SK-N-SH treated with all-trans-retinoic acid at 6 μM for 48 hours (cell line): ENCODE results near the gene IKZF3.

ENCODE experiments used
- ARNTL ChIP-seq: fragments of 450-650 bp; formaldehyde crosslinking; IDR thresholded peaks from 2 replicates; pipeline ENCODE4 v1.5.0; 2020; ENCODE audit warnings: low read depth, mild to moderate bottlenecking, moderate library complexity, borderline replicate concordance
- BACH2 ChIP-seq: fragments of 250-450 bp; sonication (Bioruptor Pico); IDR thresholded peaks from 2 replicates; pipeline ENCODE4 v1.9.0; 2021; ENCODE audit warnings: mild to moderate bottlenecking, borderline replicate concordance
- ZFP30 ChIP-seq: fragments of 450-650 bp; formaldehyde crosslinking; IDR thresholded peaks from 2 replicates; pipeline ENCODE4 v1.5.0; 2022; ENCODE audit warnings: mild to moderate bottlenecking, moderate library complexity
- TF ChIP-seq, protein P1 (sequence below): fragments of 250-450 bp; sonication (Bioruptor Pico); IDR thresholded peaks from 2 replicates; pipeline ENCODE4 v1.5.0; 2020; ENCODE audit warnings: mild to moderate bottlenecking, moderate library complexity

DNA sequence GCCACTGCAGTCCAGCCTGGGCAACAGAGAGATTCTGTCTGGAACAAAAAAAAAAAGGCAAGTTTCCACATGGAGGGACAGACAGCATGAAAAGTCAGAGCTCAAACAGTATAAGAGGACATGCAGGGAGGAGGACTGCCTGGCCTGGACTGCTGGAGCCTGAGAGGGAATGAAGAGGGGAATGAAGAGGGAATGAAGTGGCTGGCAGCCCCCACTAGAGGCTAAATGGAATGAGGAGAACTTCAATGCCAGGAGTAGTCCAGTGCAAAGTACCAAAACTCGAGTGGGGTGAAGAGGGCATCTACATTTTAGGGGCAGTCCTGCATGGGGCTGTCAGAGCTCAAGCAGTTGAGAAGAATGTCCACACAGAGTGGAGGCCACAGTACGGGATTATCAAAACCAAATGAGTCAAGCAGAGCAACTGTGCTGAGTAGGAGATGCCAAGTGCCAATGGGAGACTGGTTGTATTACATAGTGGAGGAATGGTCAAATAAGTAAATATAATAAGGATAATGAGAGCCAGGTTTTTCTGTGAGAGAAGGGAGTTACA, 22.9 kb downstream of the IKZF3 start:
- TF ChIP-seq, protein P1, sequence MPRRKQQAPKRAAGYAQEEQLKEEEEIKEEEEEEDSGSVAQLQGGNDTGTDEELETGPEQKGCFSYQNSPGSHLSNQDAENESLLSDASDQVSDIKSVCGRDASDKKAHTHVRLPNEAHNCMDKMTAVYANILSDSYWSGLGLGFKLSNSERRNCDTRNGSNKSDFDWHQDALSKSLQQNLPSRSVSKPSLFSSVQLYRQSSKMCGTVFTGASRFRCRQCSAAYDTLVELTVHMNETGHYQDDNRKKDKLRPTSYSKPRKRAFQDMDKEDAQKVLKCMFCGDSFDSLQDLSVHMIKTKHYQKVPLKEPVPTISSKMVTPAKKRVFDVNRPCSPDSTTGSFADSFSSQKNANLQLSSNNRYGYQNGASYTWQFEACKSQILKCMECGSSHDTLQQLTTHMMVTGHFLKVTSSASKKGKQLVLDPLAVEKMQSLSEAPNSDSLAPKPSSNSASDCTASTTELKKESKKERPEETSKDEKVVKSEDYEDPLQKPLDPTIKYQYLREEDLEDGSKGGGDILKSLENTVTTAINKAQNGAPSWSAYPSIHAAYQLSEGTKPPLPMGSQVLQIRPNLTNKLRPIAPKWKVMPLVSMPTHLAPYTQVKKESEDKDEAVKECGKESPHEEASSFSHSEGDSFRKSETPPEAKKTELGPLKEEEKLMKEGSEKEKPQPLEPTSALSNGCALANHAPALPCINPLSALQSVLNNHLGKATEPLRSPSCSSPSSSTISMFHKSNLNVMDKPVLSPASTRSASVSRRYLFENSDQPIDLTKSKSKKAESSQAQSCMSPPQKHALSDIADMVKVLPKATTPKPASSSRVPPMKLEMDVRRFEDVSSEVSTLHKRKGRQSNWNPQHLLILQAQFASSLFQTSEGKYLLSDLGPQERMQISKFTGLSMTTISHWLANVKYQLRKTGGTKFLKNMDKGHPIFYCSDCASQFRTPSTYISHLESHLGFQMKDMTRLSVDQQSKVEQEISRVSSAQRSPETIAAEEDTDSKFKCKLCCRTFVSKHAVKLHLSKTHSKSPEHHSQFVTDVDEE (CRISPR knock-in tag), result no peak
- TF ChIP-seq ZFP30 (CRISPR knock-in tag) (no peak), BACH2 (CRISPR knock-in tag) (no peak), ARNTL (CRISPR knock-in tag) (no peak)
